PFSK-1 (cell line): ENCODE data around the gene C1orf74.

Experiments
- FOXP2 ChIP-seq: optimal IDR thresholded peaks from 2 replicates; pipeline ENCODE3; 2011; ENCODE audit warnings: borderline replicate concordance, control low read depth, inconsistent platforms; ENCODE audit not compliant: insufficient read depth; ENCODE audit errors: extremely low read length, extremely low read depth
- POLR2AphosphoS5 ChIP-seq: IDR thresholded peaks from 2 replicates; pipeline ENCODE4 v1.6.1; 2012; ENCODE audit warnings: low read depth, mild to moderate bottlenecking, control low read depth, low read length, moderate library complexity
- SIN3A ChIP-seq: IDR thresholded peaks from 2 replicates; pipeline ENCODE4 v1.6.1; 2012; ENCODE audit warnings: mild to moderate bottlenecking, low read length, moderate library complexity, borderline replicate concordance; ENCODE audit not compliant: insufficient read depth
- TAF1 ChIP-seq: IDR thresholded peaks from 2 replicates; pipeline ENCODE4 v1.6.1; 2012; ENCODE audit warnings: low read length, control low read depth, borderline replicate concordance; ENCODE audit not compliant: insufficient read depth
- TF ChIP-seq, protein P1 (sequence below), 2 experiments: IDR thresholded peaks; 2 replicates each; pipeline versions ENCODE4 v1.6.1 to v1.8.0; 2011 to 2012; ENCODE audit warnings: low read depth in 2 of 2, low read length in 2 of 2, control low read depth in 1 of 2, inconsistent platforms in 1 of 2, mild to moderate bottlenecking in 1 of 2, moderate library complexity in 1 of 2; ENCODE audit not compliant: insufficient read depth in 1 of 2

Gene C1orf74

DNA sequence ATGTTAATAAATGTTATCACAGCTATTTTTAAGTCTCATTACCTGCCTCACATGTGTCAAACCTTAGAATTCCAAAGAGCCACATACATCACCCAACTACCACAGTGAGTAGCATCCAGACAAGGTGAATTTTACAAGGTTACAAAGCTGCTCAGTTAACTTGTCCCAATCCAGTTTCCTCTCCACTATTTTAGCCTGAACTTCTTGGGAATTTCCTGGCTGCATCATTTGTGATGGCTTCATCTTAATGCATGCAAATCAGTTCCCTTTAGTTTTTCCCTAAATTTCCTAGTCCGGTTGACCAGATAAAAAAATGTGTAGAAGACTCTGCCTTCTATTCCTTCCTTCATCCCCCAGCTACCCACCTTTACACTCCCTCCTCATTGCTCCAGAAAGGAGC lies 29.1 kb downstream of the C1orf74 start:
- TF ChIP-seq FOXP2 (no peak), SIN3A (no peak), POLR2AphosphoS5 (no peak), TAF1 (no peak)
- TF ChIP-seq, protein P1, sequence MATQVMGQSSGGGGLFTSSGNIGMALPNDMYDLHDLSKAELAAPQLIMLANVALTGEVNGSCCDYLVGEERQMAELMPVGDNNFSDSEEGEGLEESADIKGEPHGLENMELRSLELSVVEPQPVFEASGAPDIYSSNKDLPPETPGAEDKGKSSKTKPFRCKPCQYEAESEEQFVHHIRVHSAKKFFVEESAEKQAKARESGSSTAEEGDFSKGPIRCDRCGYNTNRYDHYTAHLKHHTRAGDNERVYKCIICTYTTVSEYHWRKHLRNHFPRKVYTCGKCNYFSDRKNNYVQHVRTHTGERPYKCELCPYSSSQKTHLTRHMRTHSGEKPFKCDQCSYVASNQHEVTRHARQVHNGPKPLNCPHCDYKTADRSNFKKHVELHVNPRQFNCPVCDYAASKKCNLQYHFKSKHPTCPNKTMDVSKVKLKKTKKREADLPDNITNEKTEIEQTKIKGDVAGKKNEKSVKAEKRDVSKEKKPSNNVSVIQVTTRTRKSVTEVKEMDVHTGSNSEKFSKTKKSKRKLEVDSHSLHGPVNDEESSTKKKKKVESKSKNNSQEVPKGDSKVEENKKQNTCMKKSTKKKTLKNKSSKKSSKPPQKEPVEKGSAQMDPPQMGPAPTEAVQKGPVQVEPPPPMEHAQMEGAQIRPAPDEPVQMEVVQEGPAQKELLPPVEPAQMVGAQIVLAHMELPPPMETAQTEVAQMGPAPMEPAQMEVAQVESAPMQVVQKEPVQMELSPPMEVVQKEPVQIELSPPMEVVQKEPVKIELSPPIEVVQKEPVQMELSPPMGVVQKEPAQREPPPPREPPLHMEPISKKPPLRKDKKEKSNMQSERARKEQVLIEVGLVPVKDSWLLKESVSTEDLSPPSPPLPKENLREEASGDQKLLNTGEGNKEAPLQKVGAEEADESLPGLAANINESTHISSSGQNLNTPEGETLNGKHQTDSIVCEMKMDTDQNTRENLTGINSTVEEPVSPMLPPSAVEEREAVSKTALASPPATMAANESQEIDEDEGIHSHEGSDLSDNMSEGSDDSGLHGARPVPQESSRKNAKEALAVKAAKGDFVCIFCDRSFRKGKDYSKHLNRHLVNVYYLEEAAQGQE (IDR thresholded peaks at IDR 0.05; ENCODE audit: insufficient read depth in 1 of 2, low read depth in 2 of 2, low read length in 2 of 2), result no peak

DNA sequence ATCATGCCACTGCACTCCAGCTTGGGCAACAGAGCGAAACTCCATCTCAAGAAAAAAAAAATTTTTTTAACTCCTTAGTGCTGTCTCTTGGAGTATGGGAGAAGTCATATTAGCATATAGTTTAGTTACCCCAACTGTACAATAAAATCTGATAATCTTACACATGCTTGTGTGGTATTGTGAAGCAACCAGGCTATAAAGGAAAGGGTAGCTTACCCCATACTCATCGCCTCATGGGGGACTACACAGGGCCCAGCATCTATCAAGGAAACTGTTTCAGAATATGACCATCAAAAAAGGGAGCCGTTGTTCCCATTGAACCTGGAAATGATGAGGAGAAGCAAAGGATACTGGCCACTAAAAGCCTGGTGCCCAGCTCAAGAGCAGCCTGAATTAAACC lies 31.5 kb downstream of the C1orf74 start:
- TF ChIP-seq SIN3A, result no peak
- TF ChIP-seq FOXP2, result no peak
- no peak for TF ChIP-seq POLR2AphosphoS5
- no peak for TF ChIP-seq TAF1
- TF ChIP-seq, protein P1 (IDR thresholded peaks at IDR 0.05; ENCODE audit: insufficient read depth in 1 of 2, low read depth in 2 of 2, low read length in 2 of 2), result no peak

DNA sequence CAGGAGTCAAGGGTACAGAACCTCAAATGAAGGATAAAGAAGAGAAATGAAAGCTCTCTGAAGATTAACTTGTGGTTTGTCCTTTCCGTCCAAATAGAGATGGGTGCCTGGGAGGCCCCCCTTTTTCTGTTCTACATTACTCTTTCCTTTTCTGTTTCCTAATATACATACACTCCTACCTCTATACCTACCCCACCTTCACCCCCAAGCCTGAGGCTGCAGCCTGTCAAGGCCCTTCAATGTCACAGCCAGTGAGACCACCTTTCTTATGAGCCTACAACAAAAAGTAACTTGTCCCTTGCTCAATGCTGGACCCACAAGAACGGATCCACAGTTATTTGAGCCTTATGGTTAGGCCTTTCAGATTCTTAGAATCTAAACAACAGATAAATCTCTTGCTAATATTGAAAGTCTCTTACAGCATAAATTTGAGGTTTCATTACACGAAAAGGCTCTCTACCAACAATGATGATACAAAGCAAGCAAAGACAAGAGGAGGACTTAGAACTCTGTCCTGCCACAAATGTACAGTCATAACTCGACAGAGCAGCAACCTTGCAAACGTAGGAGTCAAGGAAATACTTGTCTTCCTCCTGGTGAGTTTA lies 32.6 kb downstream of the C1orf74 start:
- TF ChIP-seq FOXP2 (no peak), SIN3A (no peak), TAF1 (no peak), POLR2AphosphoS5 (no peak)
- TF ChIP-seq, protein P1 (IDR thresholded peaks at IDR 0.05; ENCODE audit: insufficient read depth in 1 of 2, low read depth in 2 of 2, low read length in 2 of 2), result no peak

- TF ChIP-seq FOXP2 (no peak), TAF1 (no peak), SIN3A (no peak), POLR2AphosphoS5 (no peak)
- TF ChIP-seq, protein P1 (IDR thresholded peaks at IDR 0.05; ENCODE audit: insufficient read depth in 1 of 2, low read depth in 2 of 2, low read length in 2 of 2), result no peak
These were observed 34.6 kb downstream of the C1orf74 start for GRCh38 chr1:209749670-209750323.
